Measurements from ENCODE around the gene COPE.

The COPE gene

GRCh38 chr19:18948976-18949356 lies 29.8 kb upstream of the COPE start:
- no peaks in the 10 kb centered on the region for H3K36me3 ChIP-seq (replicated peaks)
- DNase-seq, result no peak
- H3K4me3 ChIP-seq (ENCODE audit: low read depth, low read length), result no peak overlapping the region
- in situ Hi-C loops (cut with HindIII; ENCODE audit: low pct_ligation_motif_present, low sequenced_read_pairs), result no loop called here
- no peak for TF ChIP-seq CTCF (IDR thresholded peaks at IDR 0.05; ENCODE audit: low read depth, low read length, missing control alignments)
- no peaks in the 10 kb centered on the region for H3K27me3 ChIP-seq (replicated peaks)
- no peak overlapping the region for H3K27ac ChIP-seq

GRCh38 chr19:18948075-18948975 lies 29.1 kb upstream of the COPE start:
- Histone ChIP-seq H3K36me3 (replicated peaks) (no peaks in the 10 kb centered on the region), H3K4me3 (ENCODE audit: low read depth, low read length) (no peak overlapping the region), H3K27ac (no peak overlapping the region), H3K27me3 (replicated peaks) (no peaks in the 10 kb centered on the region)
- in situ Hi-C loops (cut with HindIII; ENCODE audit: low pct_ligation_motif_present, low sequenced_read_pairs), result no loop called here
- no peak for TF ChIP-seq CTCF (IDR thresholded peaks at IDR 0.05; ENCODE audit: low read depth, low read length, missing control alignments)
- no peak for DNase-seq

GRCh38 chr19:18946918-18947317 lies 27.7 kb upstream of the COPE start:
- no peaks in the 10 kb centered on the region for H3K27me3 ChIP-seq (replicated peaks)
- TF ChIP-seq CTCF (IDR thresholded peaks at IDR 0.05; ENCODE audit: low read depth, low read length, missing control alignments), result no peak
- H3K4me3 ChIP-seq (ENCODE audit: low read depth, low read length), result no peak overlapping the region
- no peaks in the 10 kb centered on the region for H3K36me3 ChIP-seq (replicated peaks)
- in situ Hi-C loops (cut with HindIII; ENCODE audit: low pct_ligation_motif_present, low sequenced_read_pairs), result no loop called here
- DNase-seq, result no peak
- H3K27ac ChIP-seq, result no peak overlapping the region

GRCh38 chr19:18946335-18946734 lies 27.1 kb upstream of the COPE start:
- no peak for TF ChIP-seq CTCF (IDR thresholded peaks at IDR 0.05; ENCODE audit: low read depth, low read length, missing control alignments)
- no peaks in the 10 kb centered on the region for H3K36me3 ChIP-seq (replicated peaks)
- no peak overlapping the region for H3K27ac ChIP-seq
- H3K4me3 ChIP-seq (ENCODE audit: low read depth, low read length), result no peak overlapping the region
- H3K27me3 ChIP-seq (replicated peaks), result no peaks in the 10 kb centered on the region
- no peak for DNase-seq
- in situ Hi-C loops (cut with HindIII; ENCODE audit: low pct_ligation_motif_present, low sequenced_read_pairs), result no loop called here

- DNase-seq, result no peak
- H3K4me3 ChIP-seq (ENCODE audit: low read depth, low read length), result no peak overlapping the region
Measured at GRCh38 chr19:18945297-18945696, 26.1 kb upstream of the COPE start.

More at GRCh38 chr19:18945297-18945696, 26.1 kb upstream of the COPE start:
- in situ Hi-C loops (cut with HindIII; ENCODE audit: low pct_ligation_motif_present, low sequenced_read_pairs), result no loop called here
- no peak for TF ChIP-seq CTCF (IDR thresholded peaks at IDR 0.05; ENCODE audit: low read depth, low read length, missing control alignments)
- Histone ChIP-seq H3K27me3 (replicated peaks) (no peaks in the 10 kb centered on the region), H3K27ac (no peak overlapping the region), H3K36me3 (replicated peaks) (no peaks in the 10 kb centered on the region)
